Parathyroid adenoma (tissue), 2 donors: ENCODE results near the gene EBF3.

Source experiments
- H2AFZ ChIP-seq: fragments of 300-600 bp; sonication (generic); one replicate; pipeline ENCODE4 v1.7.0; 2017; ENCODE audit warnings: antibody characterized with exemption, mild to moderate bottlenecking
- H3K27ac ChIP-seq: fragments of 300-600 bp; sonication (generic); one replicate; pipeline ENCODE4 v1.7.0; 2017
- H3K27me3 ChIP-seq: fragments of 300-600 bp; sonication (generic); one replicate; pipeline ENCODE4 v1.7.0; 2017; ENCODE audit warnings: low read length; ENCODE audit not compliant: control insufficient read depth, insufficient read depth
- H3K36me3 ChIP-seq: fragments of 300-600 bp; sonication (generic); one replicate; pipeline ENCODE4 v1.7.0; 2017; ENCODE audit warnings: low read length; ENCODE audit not compliant: control insufficient read depth, insufficient read depth
- H3K4me1 ChIP-seq: fragments of 300-600 bp; sonication (generic); one replicate; pipeline ENCODE4 v1.7.0; 2017; ENCODE audit warnings: control low read depth
- H3K4me2 ChIP-seq: fragments of 300-600 bp; sonication (generic); one replicate; pipeline ENCODE4 v1.7.0; 2017; ENCODE audit warnings: low read length
- H3K4me3 ChIP-seq: fragments of 300-600 bp; sonication (generic); one replicate; pipeline ENCODE4 v1.7.0; 2017; ENCODE audit warnings: low read depth, low read length
- H3K79me2 ChIP-seq: fragments of 300-600 bp; sonication (generic); one replicate; pipeline ENCODE4 v1.7.0; 2017; ENCODE audit warnings: control low read depth
- H3K9ac ChIP-seq: fragments of 300-600 bp; sonication (generic); one replicate; pipeline ENCODE4 v1.7.0; 2017; ENCODE audit warnings: mild to moderate bottlenecking
- H3K9me3 ChIP-seq: fragments of 300-600 bp; sonication (generic); one replicate; pipeline ENCODE4 v1.7.0; 2017; ENCODE audit warnings: low read length; ENCODE audit not compliant: control insufficient read depth
- TF ChIP-seq, protein P1 (sequence below): fragments of 300-600 bp; sonication (generic); IDR thresholded peaks from one replicate; pipeline ENCODE4 v1.7.0; 2017; ENCODE audit warnings: antibody characterized with exemption, mild to moderate bottlenecking
- donor health status: primary hyperparathyroidism.

Gene EBF3

DNA sequence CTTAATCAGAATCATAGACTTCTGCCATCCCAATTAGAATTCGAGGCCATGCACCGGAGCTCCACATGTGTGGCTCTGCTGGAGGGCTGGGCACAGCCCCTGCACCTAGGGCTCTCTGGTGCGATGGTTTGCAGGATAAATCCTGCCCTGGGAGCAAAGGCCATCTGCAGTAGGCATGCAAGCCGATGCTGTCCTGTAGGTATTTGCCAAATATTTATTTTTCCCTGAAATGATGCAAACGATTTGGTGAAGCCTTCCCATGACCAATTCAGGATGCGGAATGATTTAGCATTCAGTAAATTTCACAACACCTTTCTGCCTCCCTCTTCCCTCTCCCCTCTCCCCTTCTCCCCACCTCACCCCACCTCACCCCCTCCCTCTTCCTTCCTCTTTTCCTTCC lies 170.6 kb downstream of the EBF3 start:
- Histone ChIP-seq H3K4me1 (no peaks in the 10 kb centered on the region), H3K79me2 (no peaks in the 10 kb centered on the region), H3K27me3 (no peaks in the 10 kb centered on the region), H3K9ac (no peak overlapping the region), H3K27ac (no peak overlapping the region), H3K9me3 (no peaks in the 10 kb centered on the region), H3K4me2 (no peak overlapping the region), H2AFZ (no peak overlapping the region), H3K36me3 (no peaks in the 10 kb centered on the region), H3K4me3 (no peak overlapping the region)
- TF ChIP-seq, protein P1, sequence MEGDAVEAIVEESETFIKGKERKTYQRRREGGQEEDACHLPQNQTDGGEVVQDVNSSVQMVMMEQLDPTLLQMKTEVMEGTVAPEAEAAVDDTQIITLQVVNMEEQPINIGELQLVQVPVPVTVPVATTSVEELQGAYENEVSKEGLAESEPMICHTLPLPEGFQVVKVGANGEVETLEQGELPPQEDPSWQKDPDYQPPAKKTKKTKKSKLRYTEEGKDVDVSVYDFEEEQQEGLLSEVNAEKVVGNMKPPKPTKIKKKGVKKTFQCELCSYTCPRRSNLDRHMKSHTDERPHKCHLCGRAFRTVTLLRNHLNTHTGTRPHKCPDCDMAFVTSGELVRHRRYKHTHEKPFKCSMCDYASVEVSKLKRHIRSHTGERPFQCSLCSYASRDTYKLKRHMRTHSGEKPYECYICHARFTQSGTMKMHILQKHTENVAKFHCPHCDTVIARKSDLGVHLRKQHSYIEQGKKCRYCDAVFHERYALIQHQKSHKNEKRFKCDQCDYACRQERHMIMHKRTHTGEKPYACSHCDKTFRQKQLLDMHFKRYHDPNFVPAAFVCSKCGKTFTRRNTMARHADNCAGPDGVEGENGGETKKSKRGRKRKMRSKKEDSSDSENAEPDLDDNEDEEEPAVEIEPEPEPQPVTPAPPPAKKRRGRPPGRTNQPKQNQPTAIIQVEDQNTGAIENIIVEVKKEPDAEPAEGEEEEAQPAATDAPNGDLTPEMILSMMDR: no peak

DNA sequence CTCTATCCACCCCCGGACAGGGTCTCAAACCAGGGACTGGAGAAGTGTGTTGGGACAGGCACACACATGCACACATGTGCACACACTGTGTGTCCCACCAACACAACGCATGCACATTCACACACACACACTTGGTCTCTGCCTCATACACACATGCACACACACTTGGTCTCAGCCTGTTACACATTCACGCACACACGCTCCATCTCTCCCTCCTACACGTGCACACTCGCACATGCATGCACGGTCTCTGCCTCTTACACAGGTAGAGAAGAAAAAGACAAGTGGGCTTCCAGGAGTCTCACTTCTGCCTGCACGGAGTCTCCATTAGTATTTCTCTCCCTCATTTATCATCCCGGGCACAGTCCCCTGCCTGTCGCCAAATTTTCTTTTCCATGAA lies 171.2 kb downstream of the EBF3 start:
- Histone ChIP-seq H2AFZ (no peak overlapping the region), H3K79me2 (no peaks in the 10 kb centered on the region), H3K9ac (no peak overlapping the region), H3K36me3 (no peaks in the 10 kb centered on the region), H3K9me3 (no peaks in the 10 kb centered on the region), H3K27me3 (no peaks in the 10 kb centered on the region), H3K4me2 (no peak overlapping the region), H3K27ac (no peak overlapping the region), H3K4me1 (no peaks in the 10 kb centered on the region), H3K4me3 (no peak overlapping the region)
- TF ChIP-seq, protein P1: no peak

DNA sequence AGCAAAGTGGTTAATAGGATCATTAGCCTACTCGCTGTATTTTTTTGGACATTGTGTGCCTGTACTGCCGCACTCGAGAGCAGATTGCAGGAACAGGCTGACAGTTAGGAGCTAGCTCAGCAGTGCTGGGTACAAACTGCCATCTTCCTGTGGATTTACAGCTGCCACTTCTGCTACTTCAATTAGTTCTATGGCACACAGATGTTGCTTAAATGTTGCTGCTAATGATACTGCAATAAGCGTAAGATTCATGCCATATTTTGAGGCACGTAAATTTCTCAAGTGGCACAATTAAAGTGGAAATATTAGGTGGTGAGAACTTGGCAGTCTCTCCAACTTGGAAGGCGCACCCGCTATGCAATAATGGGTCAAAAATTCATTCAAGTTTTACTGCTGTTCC lies 171.9 kb downstream of the EBF3 start:
- no peak overlapping the region for H3K27ac ChIP-seq

DNA sequence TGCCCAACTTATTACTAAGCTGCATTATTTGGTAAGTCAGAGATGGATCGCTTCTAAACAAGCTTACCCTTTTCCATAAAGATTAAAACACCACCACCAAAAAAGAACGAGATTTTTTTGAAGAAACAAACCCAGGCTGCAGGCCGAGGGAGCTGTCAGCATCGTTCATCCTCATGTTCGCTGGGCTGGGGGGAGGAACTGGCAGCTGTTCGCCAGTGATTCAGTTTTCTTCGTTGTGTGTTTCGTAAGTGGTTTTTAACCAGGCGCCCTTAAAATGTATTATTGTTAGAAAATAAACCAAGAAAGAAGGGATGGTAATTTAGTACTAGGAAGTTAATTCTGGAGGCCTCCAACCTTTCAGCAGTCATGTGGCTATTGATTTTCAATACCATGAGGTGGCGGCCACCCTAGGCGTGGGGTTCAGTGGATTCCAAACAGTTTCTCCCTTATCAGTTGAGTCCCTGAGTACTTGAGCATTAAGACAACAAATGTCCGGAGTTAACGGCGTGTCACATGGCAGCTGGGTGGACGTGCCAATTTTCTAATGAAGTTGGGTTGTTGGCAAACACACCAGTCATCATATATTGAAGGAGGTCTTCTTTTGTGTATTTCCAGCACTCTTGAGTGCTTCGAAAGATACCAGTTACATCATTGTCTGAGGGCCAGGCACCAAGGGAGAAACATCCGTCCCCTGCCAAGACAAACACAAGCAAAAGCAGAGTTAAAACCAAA lies 173.2 kb downstream of the EBF3 start:
- H3K27me3 ChIP-seq: no peaks in the 10 kb centered on the region
- no peak overlapping the region for H3K27ac ChIP-seq

More for the DNA sequence above, 171.9 kb downstream of the EBF3 start:
- Histone ChIP-seq H3K4me2 (no peak overlapping the region), H3K9me3 (no peaks in the 10 kb centered on the region), H3K4me1 (no peaks in the 10 kb centered on the region), H3K9ac (no peak overlapping the region), H3K4me3 (no peak overlapping the region), H3K27me3 (no peaks in the 10 kb centered on the region), H3K79me2 (no peaks in the 10 kb centered on the region), H3K36me3 (no peaks in the 10 kb centered on the region), H2AFZ (no peak overlapping the region)
- TF ChIP-seq, protein P1: no peak

More for the DNA sequence above, 173.2 kb downstream of the EBF3 start:
- Histone ChIP-seq H2AFZ (no peak overlapping the region), H3K4me2 (no peak overlapping the region), H3K4me3 (no peak overlapping the region), H3K4me1 (no peaks in the 10 kb centered on the region), H3K9me3 (no peaks in the 10 kb centered on the region), H3K9ac (no peak overlapping the region), H3K36me3 (no peaks in the 10 kb centered on the region), H3K79me2 (no peaks in the 10 kb centered on the region)
- TF ChIP-seq, protein P1: no peak
